Stimulated activated CD8-positive, alpha-beta memory T cell treated with anti-CD3 and anti-CD28 coated beads, Interleukin-15, amount 100 ng/mL, for 48 hours (primary cell): ENCODE results near the gene EIF4E3.

Experiments used
- DNase-seq, 2 donors: peaks; one replicate each; pipeline ENCODE4 v3.0.0-alpha.2; 2020; ENCODE audit warnings: low read depth in 2 of 2

The EIF4E3 gene

DNA sequence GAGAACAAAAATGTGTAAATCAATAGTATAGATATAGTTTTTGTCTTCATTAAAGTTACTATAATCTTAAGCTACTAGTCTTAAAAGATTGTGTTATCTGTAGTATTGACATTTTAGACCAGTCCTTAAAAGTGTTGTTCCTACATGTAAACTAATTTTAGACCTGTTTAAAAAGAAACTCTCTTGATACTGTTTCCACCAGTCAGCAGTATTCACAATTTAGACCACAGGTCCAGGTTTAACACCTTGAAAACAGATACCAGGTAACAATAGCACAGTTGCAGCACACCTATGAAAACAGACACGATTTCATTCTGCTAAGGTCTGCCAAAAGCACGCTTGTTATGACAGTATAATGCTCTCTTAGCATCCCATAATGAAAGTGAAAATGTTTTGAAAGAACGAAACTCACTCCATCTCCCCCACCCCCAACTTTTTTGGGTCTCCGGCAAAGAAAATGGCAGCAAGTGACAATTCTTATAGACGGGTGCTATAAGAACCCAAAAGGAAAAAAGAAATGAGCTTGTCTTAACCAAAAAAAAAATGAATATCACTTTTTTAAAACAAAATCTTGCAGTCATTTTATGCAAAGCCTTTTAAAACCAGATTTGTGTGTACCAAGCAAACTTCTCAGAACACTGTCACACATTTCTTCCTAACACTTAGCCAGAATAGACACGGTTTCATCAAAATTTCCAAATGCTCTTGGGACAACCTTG, 1.6 kb downstream of the EIF4E3 start:
- no peak for DNase-seq

DNA sequence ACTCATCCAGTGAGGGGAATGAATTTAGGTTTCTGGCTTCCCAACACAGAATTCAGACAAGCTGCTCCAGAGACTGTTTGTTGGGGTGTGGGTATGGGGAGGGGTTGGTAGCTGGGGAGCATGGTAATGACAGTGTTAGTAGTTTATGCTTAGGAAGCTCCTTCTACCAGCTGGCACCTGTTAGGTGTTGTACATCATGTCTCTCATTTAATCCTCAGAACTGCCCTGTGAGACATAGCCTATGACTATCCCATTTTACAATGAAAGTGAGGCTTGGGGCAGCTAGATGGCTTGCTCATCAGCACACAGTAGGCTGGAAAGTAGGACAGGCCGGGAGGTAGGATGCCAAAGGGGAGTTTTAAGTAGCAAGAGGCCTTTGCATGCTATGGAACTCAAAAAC, 2.5 kb downstream of the EIF4E3 start:
- DNase-seq, result no peak

DNA sequence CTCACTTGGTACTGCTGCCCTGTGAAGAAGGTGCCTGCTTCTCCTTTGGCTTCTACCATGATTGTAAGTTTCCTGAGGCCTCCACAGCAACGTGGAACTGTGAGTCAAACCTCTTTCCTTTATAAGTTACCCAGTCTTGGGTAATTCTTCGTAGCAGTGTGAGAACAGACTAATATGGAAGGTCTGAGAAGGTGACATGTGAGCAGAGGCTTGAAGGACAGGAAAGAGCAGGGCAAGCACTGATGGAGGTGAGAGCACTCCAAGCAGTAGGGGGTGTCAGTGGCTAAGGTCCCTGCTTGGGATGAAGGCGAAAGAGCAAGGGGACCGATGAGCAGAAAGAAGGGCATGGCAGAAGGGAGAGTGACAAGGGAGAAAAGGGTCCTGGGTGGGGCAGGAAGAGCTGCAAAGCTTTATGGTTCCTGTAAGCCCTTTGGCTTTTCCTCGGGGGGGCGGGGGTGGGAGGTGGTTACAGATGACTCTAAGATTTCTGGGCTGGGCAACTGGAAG, 3.5 kb downstream of the EIF4E3 start:
- DNase-seq, result no peak

DNA sequence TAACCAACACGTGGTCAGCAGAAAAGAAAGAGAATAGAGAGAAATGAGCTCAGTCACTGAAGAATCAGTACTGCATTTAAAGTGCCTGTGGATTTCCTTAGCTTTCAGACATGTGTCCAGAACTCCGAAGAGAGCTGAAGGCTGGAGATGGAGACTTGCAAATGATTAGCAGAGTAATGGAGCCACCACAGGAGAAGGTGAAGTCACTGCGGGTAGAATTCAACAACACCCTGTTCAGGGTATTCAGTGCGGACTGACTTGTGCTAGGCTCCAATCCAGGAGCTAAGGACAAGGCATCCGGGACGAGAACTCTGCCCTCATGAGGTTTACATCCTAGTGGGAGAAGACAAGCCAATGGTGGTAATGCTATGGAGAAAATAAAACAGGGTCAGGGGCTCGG, 4.2 kb downstream of the EIF4E3 start:
- no peak for DNase-seq

DNA sequence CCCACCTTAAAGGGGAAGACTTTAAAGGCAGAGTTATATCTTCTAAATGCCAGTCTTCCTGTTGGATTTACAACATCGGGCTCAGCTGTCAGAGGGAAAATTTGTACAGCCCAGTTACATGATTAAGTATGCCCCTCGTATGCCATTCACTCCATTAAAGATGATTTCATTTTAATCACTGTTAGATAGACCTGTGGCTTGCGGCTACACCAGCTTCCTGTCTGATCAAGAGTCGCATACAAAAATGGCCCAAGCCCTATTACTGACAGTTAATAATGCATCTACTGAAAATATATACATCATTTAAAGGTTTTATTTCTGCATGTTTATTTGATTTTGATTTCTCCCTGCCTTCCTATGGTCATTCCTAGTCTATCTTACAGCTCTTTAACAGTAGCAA, 7.1 kb downstream of the EIF4E3 start:
- no peak for DNase-seq

DNA sequence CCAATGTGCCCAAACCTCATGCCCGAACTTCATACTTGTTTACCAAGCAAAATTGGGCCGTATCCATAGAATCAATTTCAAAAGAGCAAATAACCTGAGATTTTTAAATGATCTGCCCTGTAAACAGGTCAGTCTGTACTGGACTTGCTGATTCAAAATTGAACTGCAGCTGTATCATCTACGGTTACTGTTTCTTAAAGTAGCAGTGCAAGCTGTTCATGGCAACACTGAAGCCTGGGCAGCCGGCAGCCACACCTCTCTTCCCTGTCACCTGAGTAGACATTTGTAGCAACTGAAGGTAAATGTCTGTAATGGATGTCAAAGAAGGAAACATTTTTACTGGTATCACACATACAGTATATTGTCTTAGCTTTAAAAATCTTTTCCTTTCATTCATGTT, 10.6 kb downstream of the EIF4E3 start:
- no peak for DNase-seq

DNA sequence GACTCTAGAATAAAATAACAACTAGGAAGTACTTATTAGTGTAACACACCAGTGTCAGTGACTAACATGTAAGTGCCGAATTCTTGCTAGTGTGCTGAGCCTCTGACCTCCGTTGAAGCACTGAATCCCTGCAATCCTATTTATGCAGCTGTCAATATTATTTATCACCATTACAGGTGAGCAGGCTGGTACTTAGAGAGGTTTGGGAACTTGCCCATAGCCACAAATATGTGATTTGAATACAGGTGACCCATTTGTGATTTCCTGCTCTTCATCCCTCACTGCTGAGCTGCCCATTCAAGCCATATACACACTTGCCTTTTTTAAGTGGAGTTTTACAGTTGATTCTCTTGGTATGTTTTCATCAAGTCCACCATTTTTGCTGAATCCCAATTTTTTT, 12.2 kb downstream of the EIF4E3 start:
- no peak for DNase-seq

DNA sequence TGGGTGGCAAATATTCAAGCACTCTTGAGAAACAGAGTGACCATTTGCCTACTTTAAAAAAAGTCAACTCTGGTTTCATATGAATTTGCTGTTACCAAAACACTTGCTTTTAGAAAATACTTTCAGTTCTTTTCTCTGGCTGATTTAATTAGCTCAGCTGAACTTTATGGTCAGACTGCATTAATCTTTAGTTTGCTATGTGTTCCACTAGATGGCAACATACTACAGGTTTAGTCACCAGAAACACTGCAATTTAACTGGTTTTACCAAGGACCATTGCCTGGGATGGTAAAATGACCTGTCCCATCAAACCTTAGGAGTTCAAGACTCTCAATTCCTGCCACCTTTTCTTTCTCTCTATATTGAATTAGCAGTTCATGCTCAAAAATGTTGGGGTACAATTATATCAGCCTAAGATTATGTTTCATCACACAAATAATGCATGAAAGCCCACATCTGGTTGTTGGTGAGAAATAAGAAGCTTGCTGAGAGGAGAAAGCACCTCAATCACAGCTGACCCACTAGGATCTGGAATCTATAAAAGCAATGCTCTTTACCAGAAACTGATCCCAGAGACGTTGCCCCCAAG, 14.2 kb downstream of the EIF4E3 start:
- DNase-seq, result no peak

DNA sequence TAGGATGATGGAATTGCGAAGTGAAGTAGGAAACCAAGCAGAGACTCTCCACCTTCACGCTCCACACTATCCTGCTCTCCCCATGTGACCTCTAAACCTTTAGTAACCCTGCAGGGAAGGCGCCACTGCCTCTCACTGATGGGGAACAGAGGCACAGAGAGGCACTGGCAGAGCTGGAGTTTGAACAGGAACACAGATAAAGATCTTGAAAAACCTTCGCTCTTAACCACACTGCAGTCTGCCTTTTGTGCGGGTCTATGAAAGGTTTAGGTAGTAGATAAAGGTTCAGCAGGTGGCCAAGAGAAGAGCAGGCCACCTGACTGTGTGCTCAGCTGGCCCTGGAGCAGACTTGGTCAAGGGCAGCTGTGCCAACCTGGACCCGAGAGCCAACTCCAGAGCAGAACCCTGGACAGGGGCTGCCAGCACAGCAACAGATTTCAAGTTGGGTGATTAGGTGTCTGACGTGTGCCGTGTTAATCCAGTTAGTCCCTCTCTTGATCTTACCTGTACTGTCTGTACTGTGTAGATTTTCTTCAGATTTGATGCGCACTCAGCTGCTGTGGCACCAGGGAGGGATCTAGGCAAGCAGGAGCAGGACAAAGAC, 15.2 kb downstream of the EIF4E3 start:
- DNase-seq, result no peak

DNA sequence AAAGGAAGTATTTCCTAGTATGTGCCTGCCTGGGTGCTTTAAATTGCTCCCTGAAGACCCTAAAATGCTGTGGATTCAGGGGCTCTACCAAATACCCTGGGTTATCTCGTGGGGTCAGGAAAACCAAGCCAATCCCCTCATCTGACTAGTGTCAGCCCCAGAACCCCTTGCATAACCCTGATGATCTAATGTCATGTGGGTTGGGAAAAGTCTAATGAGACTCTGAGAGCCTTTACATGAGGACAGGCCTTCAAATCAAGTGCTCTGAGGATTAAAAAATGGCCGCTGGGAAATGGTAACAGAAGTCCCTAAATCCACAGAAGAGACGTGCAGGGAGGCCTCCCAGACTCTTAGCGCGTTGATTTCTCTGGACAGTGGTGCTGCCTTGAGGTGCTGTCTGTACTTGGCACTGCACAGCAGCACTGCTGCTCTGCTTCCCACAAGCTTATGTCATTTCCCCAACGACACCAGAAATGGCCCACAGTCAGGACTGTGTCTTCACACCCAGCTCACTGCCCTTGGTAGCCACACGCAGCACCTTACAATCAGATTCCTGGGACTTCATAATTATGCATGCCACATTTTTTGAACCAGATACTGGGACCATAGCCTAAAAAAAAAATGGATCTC, 16.6 kb downstream of the EIF4E3 start:
- no peak for DNase-seq

DNA sequence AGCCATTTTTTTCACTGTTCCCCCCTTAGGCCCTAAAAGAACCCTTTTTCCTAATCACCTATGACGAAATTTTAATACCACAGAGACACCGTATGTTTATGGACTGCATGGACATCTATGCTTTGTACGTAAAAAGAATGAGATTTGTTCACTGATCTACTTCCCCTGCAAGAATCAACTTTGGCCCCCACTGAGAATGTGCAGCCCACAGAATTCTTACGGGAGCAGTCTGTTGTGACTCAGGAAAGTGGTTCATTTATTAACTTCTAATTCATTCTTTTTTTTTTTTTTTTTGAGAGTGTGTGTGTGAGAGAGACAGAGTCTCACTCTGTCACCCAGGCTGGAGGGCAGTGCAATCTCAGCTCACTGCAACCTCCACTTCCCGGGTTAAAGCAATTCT, 17.6 kb downstream of the EIF4E3 start:
- no peak for DNase-seq

DNA sequence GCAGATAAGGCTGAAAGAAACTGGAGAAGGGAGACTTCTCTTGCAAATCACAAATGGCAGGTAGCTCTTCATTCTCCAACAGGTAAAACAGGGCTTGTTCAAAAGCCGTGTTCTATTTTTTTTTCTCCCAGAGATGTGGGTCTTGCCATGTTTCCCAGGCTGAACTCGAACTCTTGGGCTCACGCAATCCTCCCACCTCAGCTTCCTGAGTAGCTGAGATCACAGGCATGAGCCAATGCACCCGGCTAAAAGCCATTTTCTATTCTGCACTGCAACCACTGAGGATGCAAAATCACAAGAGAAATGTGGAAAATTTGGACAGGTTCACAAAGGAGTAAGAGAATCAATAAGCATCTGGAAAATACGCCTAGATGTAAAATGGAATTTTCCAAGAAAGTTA, 19.5 kb downstream of the EIF4E3 start:
- no peak for DNase-seq

DNA sequence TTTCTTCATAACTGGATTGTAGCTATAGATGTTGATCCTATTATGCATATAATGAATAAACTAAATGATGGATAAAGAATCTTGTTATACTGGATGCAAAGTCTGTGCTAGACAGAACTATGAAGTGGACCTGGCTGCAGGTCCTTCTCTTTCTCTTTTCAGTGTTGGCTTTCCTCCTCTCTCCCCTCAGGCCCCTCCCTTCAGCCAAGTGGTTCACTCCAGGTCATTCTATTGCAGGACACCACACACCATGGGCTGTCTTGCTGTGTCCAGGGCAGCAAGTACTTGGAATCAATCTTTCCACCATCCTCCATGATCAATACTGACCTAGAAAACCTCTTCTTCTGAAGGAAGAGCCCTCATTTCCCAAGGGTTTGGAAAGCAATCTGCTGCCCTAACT, 20.3 kb downstream of the EIF4E3 start:
- no peak for DNase-seq

DNA sequence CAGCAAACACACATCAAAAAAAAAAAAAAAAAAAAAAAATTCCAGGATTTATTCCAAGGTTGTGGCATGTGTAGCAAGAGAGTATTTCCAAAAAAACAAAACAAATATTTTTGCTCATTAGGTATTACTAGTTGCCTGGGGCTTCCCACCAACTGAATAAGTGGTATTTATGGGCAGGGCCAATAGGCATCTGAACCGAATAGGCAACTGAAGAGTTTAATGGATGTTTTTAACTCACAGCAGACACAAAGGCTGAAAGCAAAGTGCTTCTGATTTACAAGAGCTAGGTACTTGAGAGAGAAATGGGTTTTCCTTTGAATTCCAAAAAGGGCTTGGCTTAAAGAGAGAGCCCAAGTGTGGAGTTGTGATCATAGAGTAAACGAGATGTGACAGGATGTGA, 21.4 kb downstream of the EIF4E3 start:
- no peak for DNase-seq

DNA sequence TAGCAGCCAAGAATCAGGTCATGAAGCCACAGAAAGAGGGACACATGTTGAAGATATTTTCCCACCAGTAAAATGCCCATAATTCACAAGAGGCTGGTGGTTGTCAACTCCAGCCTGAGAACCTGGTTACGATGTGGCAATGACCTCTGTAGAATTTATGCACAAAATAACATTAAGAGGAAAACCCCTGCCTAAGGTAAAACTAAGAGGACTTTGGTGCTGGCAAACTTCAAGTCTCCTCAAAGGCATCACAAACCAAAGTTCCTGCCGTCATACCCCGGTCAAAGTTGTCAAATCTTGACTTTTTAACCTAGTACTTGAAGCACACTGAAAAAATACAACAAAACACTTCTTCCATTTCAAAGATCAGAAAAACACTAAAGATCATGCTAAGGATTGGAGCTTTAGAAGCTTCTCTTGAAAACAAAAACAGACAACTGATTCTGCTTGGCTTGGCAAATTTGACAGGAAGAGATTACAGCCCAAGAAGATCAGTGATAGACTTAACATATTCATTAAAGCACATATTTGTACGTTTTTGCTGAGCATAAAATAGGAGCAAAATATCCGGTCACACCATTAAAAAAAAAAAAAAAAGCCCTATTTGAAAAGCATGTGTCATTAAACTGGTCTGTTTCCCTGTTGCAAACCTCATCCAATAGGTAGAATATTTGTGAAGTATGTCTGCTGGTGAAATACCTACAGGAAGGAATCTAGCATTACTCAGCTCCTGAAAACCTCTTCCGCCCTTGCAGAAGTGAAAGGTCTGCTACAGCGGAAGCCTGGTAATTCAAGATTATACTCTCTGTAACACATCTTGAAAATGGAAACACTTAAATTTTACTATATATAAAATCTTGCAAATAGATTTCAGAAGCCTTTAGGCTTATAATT, 22.8 kb downstream of the EIF4E3 start:
- no peak for DNase-seq

DNA sequence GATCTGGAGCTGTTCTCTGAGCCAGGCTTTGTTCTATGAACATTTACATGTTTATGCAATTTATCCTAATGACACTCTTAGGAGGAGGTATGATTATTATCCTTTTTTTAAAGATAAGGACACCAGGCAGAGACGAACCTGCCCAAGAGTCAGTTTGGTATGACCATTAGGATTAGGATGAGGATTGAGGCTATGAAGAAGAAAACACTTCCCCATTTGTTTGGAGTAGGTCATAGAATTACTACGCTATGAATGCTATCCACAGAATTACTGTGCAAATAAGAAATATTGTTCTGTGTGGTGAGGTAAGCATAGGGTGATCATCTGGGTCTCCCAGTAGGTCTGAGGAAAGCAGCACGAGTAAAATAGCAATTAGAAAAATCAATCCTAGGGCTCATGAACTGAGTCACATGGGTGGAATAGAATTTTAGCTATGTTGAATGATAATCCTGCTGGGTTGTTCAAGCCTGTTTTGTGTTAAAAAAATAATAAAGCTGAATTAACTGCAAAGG, 23.9 kb downstream of the EIF4E3 start:
- DNase-seq, result no peak

DNA sequence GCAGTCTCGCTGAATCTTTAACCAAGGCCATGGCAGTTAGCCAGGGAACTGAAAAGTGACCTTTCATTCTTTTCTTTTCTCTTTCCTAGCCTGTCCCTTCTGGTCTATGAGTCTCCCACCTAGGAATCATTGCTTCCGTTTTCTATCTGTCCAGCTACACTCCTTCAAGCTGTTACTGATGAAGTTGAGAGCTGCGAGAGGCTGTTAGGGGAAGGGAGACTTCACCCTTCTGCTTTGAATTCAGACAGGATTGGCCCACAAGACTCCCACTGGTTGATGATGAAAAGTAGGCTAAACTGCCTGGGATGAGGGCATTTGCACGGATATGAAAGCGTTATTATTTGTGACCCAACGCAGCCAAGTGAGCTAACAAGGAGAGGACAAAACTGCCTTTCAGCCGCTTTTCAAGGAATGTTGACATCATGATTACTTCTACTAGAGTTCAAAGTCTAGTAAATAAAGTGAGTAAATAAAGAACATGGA, 30.2 kb downstream of the EIF4E3 start:
- DNase-seq, result no peak

DNA sequence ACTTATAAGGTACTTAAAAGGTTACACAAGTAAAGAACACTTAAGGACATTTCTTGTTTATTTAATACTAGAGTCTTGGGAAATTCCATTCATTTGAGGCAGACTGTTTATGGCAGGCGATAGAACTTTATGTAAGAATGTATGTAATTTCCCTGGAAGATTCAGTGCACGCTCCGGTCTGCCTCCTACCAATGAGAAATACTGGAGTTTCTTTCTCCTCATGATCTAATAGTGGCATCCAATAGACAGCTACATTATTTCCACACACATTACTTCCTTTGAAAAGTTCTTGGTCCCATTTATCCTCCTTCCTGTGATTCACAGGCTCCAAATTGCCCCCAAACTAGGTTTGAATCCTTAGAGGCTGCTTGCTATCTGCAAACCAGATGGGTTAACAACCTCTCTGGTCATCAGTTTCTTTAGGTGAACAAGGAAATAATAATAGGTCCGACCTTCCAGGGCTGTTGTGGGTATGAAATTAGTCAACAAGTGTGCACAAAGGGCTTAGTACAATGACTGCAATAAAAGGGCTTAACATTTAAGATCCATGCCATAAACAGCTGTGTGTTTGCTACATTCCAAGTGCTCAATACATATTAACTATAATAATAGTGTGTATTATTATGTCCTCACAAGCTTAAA, 30.7 kb downstream of the EIF4E3 start:
- DNase-seq, result no peak

DNA sequence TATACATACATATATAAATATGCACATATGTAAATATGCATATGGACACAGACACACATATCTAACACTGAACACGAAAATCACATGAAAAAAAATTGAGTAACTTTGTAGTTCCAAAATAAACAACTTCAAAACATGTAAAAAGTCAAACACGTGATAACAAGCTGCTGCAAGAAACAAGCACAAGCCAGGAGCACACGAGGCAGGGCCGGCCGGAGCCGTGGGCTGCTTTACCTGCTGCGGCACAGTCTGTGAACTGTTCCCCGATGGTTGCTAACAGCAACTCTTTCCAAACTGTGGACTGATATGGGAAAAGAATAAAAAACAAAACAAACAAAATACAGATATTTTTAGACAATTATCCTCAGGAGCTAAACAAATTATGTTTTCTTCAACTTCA, 31.6 kb downstream of the EIF4E3 start:
- DNase-seq, result no peak

DNA sequence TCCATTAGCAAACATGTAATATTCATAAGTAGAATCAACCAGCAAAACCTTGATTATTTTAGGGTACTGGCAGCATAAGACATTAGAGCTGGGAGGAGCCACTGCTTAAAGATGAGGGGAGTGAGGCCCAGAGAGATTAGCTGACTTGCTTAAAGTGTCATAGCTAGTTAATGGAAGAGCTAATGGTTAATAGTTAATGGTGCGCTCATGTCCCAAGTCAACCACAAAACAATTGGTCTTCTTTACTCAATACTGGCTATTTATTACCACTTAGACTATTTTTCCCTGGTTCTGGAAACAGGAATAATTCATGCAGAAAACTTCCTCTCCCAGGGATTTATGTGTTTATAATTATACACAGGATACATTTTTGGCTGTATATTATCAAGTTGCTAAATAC, 33.1 kb downstream of the EIF4E3 start:
- DNase-seq, result no peak

DNA sequence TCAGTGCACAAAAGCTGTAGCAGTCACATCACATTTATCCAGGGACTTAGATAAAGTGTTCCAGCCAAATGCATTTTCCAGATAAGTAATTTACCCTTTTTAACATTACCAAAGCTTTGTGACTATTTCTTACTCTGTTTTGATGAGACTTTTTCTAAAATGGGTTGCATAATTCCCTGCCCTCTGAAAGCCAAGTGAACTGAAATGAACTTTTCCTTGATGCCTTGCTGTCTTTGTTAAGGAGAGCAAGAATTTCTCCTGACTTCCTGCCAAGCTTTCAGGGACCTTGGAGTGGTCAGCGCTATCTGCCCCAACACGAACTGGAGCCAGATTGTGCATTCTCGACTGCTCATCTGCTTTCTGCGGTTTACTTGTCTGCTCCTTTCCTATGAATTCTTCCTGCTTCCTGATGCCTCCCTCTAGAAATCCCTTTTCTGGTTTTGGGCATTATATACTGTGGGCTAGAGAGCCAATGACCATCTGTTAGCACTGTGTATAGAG, 34.8 kb downstream of the EIF4E3 start:
- no peak for DNase-seq
